Measurements from ENCODE around the gene RIOK2. TPM values are rescaled to one million over a fixed set of nuclear protein-coding genes. Genes with fewer than 3 reads are reported as not detected.
A peak's percentile ranks its signal among the peaks of the same experiment; 100 is the strongest.

RIOK2 gene
- total and polyA plus RNA-seq, 9 of the 15 experiments (the other 6 are each of a cell fraction or from before 2014, with no cell fraction given) = 22.9 to 97.6 (median 47.8) TPM

GRCh38 chr5:97162045-97162444 lies 21.0 kb downstream of the RIOK2 start (continued):
- TF ChIP-seq SNAPC5 (CRISPR knock-in tag; IDR thresholded peaks at IDR 0.05) = no peak
- TF ChIP-seq WHSC1 (IDR thresholded peaks at IDR 0.05; ENCODE audit: low read length) = no peak
- peak; percentile 75 to 87 (median 77) for TF ChIP-seq CTCF (IDR thresholded peaks at IDR 0.05 in 2 of 3, conservative IDR thresholded peaks at IDR 0.05 in 1 of 3; ENCODE audit: insufficient read depth in 2 of 3, low read depth in 1 of 3, low read length in 3 of 3)
- TF ChIP-seq ZNF23 (CRISPR knock-in tag; IDR thresholded peaks at IDR 0.05) = no peak
- TF ChIP-seq ZNF134 (CRISPR knock-in tag; conservative IDR thresholded peaks at IDR 0.05) = no peak
- no peak for TF ChIP-seq LCOR (CRISPR knock-in tag; IDR thresholded peaks at IDR 0.05)
- no peak for TF ChIP-seq HIVEP1 (CRISPR knock-in tag; IDR thresholded peaks at IDR 0.05)
- no peak for TF ChIP-seq CLOCK (CRISPR knock-in tag; IDR thresholded peaks at IDR 0.05; ENCODE audit: borderline replicate concordance)
- TF ChIP-seq PATZ1 (CRISPR knock-in tag; IDR thresholded peaks at IDR 0.05; ENCODE audit: borderline replicate concordance) = no peak
- TF ChIP-seq ZNF239 (CRISPR knock-in tag; IDR thresholded peaks at IDR 0.05) = no peak
- TF ChIP-seq RBBP5 (IDR thresholded peaks at IDR 0.05; ENCODE audit: borderline replicate concordance, insufficient read depth, low read length, poor library complexity, severe bottlenecking) = no peak
- 0 out of 2 replicates have a peak, but pooled peaks have one; percentile 14 for TF ChIP-seq SUPT5H (IDR thresholded peaks at IDR 0.05)
- no peak for TF ChIP-seq RHOXF2B (CRISPR knock-in tag; conservative IDR thresholded peaks at IDR 0.05)
- no peak for TF ChIP-seq SMARCA5 (IDR thresholded peaks at IDR 0.05)
- TF ChIP-seq RBM14 (IDR thresholded peaks at IDR 0.05; ENCODE audit: borderline replicate concordance, insufficient read depth, low read depth, low read length) = no peak
- no peak for TF ChIP-seq ZNF354B (CRISPR knock-in tag; IDR thresholded peaks at IDR 0.05)
- no peak for TF ChIP-seq ZNF140 (CRISPR knock-in tag; IDR thresholded peaks at IDR 0.05)
- no peak for TF ChIP-seq ZNF316 (IDR thresholded peaks at IDR 0.05)
- no peak for TF ChIP-seq KAT2B (IDR thresholded peaks at IDR 0.05; ENCODE audit: low read depth, low read length)
- TF ChIP-seq ZNF512 (tag; IDR thresholded peaks at IDR 0.05) = no peak
- no peak for TF ChIP-seq CSDE1 (IDR thresholded peaks at IDR 0.05)

Data from K562 (cell line).